CD4-positive, CD25-positive, alpha-beta regulatory T cell (primary cell): Measurements from ENCODE around the gene GNG7. TPM values are rescaled to one million over a fixed set of nuclear protein-coding genes. Genes with fewer than 3 reads are reported as not detected.

Experiments
- ATAC-seq, 2 donors: fragments of 150-1000 bp; cut with Tn5 transposase; one replicate each; pipeline ENCODE4 v1.10.0; 2021; ENCODE audit warnings: low read depth in 2 of 2, moderate number of reproducible peaks in 2 of 2, moderate library complexity in 1 of 2
- DNase-seq, 3 donors: peaks; one replicate each; pipeline versions ENCODE4 v3.0.0 to v3.0.0-alpha.2; 2012 to 2022; ENCODE audit warnings: mixed read lengths in 1 of 3
- H3K27ac ChIP-seq: one replicate; pipeline ENCODE4 v1.7.0; 2013; ENCODE audit warnings: mild to moderate bottlenecking, low read length; ENCODE audit not compliant: insufficient read depth, poor library complexity, severe bottlenecking
- H3K27me3 ChIP-seq: one replicate; pipeline ENCODE4 v1.7.0; 2013; ENCODE audit warnings: low read length; ENCODE audit not compliant: control insufficient read depth, insufficient read depth
- H3K36me3 ChIP-seq: one replicate; pipeline ENCODE4 v1.7.0; 2013; ENCODE audit warnings: mild to moderate bottlenecking, low read length, moderate library complexity; ENCODE audit not compliant: control insufficient read depth, insufficient read depth
- H3K4me1 ChIP-seq: 2 replicates; pipeline ENCODE4 v1.7.0; 2013; ENCODE audit warnings: mild to moderate bottlenecking, low read length; ENCODE audit not compliant: insufficient read depth, control insufficient read depth, poor library complexity, severe bottlenecking
- H3K4me3 ChIP-seq: one replicate; pipeline ENCODE4 v1.7.0; 2013; ENCODE audit warnings: low read depth, mild to moderate bottlenecking, low read length, moderate library complexity
- H3K9me3 ChIP-seq, 2 experiments: 1 replicate in 1 of 2; 2 replicates in 1 of 2; pipeline ENCODE4 v1.7.0; 2013; ENCODE audit warnings: low read length in 2 of 2, mild to moderate bottlenecking in 1 of 2, moderate library complexity in 1 of 2; ENCODE audit not compliant: control insufficient read depth in 2 of 2
- H3K27ac Mint-ChIP-seq, 3 donors: one replicate each; pipeline ENCODE4 v1.8.0; 2020 to 2022; ENCODE audit warnings: mild to moderate bottlenecking in 3 of 3, mixed read lengths in 3 of 3, moderate library complexity in 2 of 3
- H3K27me3 Mint-ChIP-seq: one replicate; pipeline ENCODE4 v1.8.0; 2022; ENCODE audit warnings: mild to moderate bottlenecking, mixed read lengths
- H3K36me3 Mint-ChIP-seq: one replicate; pipeline ENCODE4 v1.8.0; 2020; ENCODE audit warnings: mixed read lengths
- H3K4me1 Mint-ChIP-seq, 4 donors: one replicate each; pipeline ENCODE4 v1.8.0; 2020 to 2022; ENCODE audit warnings: mixed read lengths in 4 of 4, mild to moderate bottlenecking in 1 of 4
- H3K4me3 Mint-ChIP-seq, 4 donors: one replicate each; pipeline ENCODE4 v1.8.0; 2020 to 2022; ENCODE audit warnings: mild to moderate bottlenecking in 4 of 4, mixed read lengths in 4 of 4, moderate library complexity in 3 of 4
- H3K9me3 Mint-ChIP-seq, 7 donors: one replicate each; pipeline ENCODE4 v1.8.0; 2020 to 2022; ENCODE audit warnings: mixed read lengths in 7 of 7, mild to moderate bottlenecking in 3 of 7, moderate library complexity in 2 of 7
- polyA plus RNA-seq, 4 donors: library from polyadenylated mRNA; unstranded; fragments of 300-500 nt; fragmentation: Illumina TruSeq; gene quantifications; one replicate each; pipeline ENCODE4 v1.2.3, GENCODE V29; 2021
- total RNA-seq: library from RNA; stranded (reverse); gene quantifications from one replicate; pipeline ENCODE4 v1.2.3, GENCODE V29; 2022

The GNG7 gene
- total and polyA plus RNA-seq, 5 donors from 2014 or later: 0.65 to 1.6 (median 1.2) TPM

DNA sequence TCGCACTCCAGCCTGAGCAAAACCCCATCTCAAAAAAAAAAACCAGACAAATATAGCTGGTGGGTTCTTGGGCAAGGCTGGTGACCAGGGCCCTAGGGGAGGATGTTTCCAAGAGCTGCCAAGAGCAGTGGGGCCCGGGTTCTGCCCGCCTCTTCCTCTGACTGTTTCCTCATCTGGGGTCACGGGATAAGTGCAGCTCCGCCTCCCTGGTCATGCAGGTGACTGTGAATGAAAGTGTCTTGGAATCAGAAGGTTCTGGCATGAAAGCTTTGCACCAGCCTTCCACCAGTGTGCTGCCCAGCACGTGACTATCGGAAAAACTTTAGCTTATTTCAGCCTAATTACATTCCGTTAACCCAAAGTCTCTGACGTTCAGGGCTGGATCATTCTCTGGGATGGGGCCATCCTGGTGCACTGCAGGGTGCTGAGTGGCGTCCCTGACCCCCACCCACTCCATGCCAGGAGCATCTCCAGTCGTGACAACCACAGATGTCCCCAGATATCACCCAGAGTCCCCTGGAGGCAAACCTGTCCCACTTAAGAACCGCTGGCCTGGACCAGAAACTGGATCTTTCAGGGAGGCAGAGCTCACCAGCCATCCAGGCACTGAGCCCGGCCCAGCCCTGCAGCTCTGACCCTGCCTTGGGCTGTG, 85.6 kb downstream of the GNG7 start:
- no peak overlapping the region for H3K27ac ChIP-seq

DNA sequence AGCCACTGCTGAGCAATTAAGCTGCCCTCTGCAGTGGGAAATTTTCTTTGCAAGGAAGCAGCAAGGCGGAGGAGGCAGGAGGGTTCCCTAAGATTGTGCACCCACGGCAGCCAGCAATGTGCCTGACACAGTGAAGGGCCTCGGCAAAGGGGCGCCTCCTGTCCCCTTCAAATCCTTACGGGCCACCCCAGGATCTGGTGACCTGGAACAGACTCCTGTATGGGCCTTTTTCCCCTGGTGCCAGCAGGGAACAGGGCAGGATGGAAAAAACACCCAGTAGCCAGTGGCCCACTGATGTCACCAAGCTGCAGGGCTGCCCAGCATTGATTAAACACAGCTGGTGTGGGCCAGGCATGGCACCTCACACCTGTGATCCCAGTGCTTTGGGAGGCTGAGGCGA, 86.7 kb downstream of the GNG7 start:
- Histone ChIP-seq H3K27me3 (no peaks in the 10 kb centered on the region), H3K9me3 (no peaks in the 10 kb centered on the region), H3K4me3 (no peak overlapping the region), H3K27ac (no peak overlapping the region), H3K4me1 (peaks cover 61% of the 10 kb centered on the region), H3K36me3 (no peaks in the 10 kb centered on the region)
- no peak overlapping the region for H3K4me3 Mint-ChIP-seq
- H3K36me3 Mint-ChIP-seq: peaks cover 3% of the 10 kb centered on the region
- peaks cover 8% of the 10 kb centered on the region for H3K27me3 Mint-ChIP-seq
- no peaks in the 10 kb centered on the region for H3K9me3 Mint-ChIP-seq
- DNase-seq (no peak), ATAC-seq (no peak)
- H3K4me1 Mint-ChIP-seq: peaks cover 11 to 59% (median 40%) of the 10 kb centered on the region in 4 donors
- peak overlapping the region in 1 of 3 donors; percentile 66 for H3K27ac Mint-ChIP-seq

More for the DNA sequence above, 85.6 kb downstream of the GNG7 start:
- Histone ChIP-seq H3K36me3 (no peaks in the 10 kb centered on the region), H3K4me3 (no peak overlapping the region), H3K27me3 (no peaks in the 10 kb centered on the region), H3K9me3 (no peaks in the 10 kb centered on the region), H3K4me1 (peaks cover 64% of the 10 kb centered on the region)
- Mint-ChIP-seq H3K36me3 (peaks cover 3% of the 10 kb centered on the region), H3K27ac (no peak overlapping the region), H3K4me1 (peaks cover 11 to 66% (median 48%) of the 10 kb centered on the region in 4 donors), H3K4me3 (peak overlapping the region; percentile 19 to 50 (median 39)), H3K9me3 (peaks cover 0 to 1% (median 0%) of the 10 kb centered on the region in 7 donors), H3K27me3 (peaks cover 8% of the 10 kb centered on the region)
- no peak for ATAC-seq
- DNase-seq: peak in 1 of 3 donors; percentile 39

DNA sequence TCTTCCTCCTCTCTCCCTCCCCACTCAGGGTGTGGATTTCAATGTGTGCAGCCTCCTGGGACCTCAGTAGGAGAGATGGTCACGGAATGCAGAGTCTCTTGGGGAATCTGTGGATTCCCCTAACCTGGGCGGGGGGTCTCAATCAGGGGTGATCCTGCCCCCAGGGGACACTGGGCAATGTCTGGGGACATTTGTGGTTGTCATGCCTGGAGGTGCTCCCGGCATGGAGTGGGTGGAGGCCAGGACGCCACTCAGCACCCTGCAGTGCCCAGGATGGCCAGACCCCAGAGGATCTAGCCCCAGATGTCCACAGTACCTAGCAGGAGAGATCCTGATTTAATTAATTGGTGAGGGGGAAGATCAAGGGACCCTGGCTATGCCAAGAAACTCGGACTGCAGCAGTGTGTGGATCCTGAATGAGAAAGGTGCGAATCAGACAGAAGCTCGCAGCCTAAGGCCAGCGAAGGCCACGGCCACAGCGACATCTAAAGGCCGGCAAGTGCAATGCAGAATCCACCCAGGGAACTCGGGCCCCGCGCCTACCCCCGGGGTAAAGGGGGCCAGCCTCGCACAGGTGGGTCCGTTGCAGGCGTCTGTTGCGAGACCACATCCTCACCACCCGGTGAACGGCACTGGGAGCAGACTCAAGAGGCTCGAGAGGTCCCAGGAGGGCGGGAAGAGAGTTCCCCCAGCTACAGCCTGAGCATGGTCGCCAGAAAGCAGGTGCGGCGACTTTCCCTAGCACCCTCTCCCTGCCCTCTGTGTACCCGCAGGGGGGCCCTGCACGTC, 88.8 kb downstream of the GNG7 start:
- Mint-ChIP-seq H3K36me3 (no peaks in the 10 kb centered on the region), H3K27ac (peak overlapping the region in 1 of 3 donors; percentile 20), H3K4me3 (peak overlapping the region in 3 of 4 donors; percentile 21 to 75 (median 29)), H3K4me1 (peaks cover 2 to 48% (median 23%) of the 10 kb centered on the region in 4 donors), H3K9me3 (no peaks in the 10 kb centered on the region), H3K27me3 (peaks cover 8% of the 10 kb centered on the region)
- H3K27ac ChIP-seq: no peak overlapping the region
- H3K4me3 ChIP-seq: no peak overlapping the region
- DNase-seq (peak; percentile 36 to 62 (median 54)), ATAC-seq (peak; percentile 43 to 46)
- no peaks in the 10 kb centered on the region for H3K27me3 ChIP-seq
- no peaks in the 10 kb centered on the region for H3K36me3 ChIP-seq
- H3K9me3 ChIP-seq: no peaks in the 10 kb centered on the region
- H3K4me1 ChIP-seq: peaks cover 41% of the 10 kb centered on the region

DNA sequence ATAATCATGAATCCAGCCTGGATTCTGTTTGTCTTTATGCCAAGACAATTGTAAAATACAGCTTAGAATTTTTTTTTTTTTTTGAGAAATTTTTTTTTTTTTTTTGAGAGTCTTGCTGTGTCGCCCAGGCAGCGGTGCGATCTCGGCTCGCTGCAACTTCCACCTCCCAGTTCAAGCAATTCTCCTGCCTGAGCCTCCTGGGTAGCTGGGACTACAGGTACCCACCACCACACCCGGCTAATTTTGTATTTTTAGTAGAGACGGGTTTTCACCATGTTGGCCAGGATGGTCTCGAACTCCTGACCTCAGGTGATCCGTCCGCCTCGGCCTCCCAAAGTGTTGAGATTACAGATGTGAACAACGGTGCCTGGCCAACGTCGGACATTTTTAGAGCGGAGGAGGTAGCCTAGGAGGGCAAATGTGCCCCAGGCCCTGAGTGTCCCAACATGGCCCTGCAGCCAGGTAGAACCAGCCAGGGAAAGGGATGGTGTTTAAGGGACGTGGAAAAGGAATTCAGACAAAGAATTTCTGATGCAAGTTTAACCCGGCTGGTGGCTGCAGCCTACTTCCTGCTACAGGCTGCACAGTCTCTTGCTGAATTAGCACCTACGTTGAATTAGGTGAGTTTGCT, 89.8 kb downstream of the GNG7 start:
- H3K36me3 ChIP-seq: no peaks in the 10 kb centered on the region
- no peak for ATAC-seq
- peaks cover 4 to 47% (median 18%) of the 10 kb centered on the region in 4 donors for H3K4me1 Mint-ChIP-seq
- no peaks in the 10 kb centered on the region for H3K9me3 ChIP-seq
- no peaks in the 10 kb centered on the region for H3K27me3 ChIP-seq
- H3K4me1 ChIP-seq: peaks cover 42% of the 10 kb centered on the region
- no peaks in the 10 kb centered on the region for H3K9me3 Mint-ChIP-seq
- DNase-seq: no peak
- no peak overlapping the region for H3K4me3 ChIP-seq
- peak overlapping the region in 1 of 4 donors; percentile 58 for H3K4me3 Mint-ChIP-seq
- no peak overlapping the region for H3K27ac ChIP-seq
- peak overlapping the region in 1 of 3 donors; percentile 67 for H3K27ac Mint-ChIP-seq
- peaks cover 11% of the 10 kb centered on the region for H3K27me3 Mint-ChIP-seq
- no peaks in the 10 kb centered on the region for H3K36me3 Mint-ChIP-seq

DNA sequence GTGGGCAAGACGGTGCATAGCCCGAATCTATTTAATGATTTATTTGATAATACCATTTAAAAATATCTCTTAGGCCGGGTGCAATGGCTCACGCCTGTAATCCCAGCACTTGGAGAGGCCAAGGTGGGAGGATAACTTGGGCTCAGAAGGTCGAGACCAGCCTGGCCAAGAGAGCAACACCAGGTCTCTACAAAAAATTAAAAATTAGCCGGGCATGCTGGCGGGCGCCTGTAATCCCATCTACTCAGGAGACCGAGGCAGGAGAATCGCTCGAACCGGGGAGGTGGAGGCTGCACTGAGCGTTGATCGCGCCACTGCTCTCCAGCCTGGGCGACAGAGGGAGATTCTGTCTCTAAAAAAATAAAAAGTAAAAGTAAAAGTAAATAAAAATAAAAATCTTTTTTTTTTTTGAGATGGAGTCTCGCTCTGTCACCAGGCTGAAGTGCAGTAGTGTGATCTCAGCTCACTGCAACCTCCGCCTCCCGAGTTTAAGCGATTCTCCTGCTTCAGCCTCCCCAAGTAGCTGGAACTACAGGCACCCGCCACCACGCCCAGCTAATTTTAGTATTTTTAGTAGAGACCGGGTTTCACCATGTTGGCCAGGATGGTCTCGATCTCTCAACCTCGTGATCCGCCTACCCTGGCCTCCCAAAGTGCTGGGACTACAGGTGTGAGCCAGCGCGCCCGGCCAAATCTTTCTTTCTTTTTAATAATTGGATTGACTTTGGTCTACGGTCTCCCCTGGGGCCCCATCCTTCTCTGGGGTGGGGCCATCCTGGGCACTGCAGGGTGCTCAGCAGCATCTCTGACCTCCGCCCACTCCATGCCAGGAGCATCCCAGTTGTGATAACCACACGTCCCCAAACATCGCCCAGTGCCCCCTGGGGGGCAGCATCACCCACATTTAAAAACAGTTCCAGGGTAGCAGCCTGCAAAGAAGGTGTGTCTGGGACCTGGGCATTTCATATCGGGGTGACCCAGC, 90.7 kb downstream of the GNG7 start:
- Mint-ChIP-seq H3K36me3 (no peaks in the 10 kb centered on the region), H3K4me3 (peak overlapping the region in 3 of 4 donors; percentile 43 to 75 (median 71)), H3K27me3 (peaks cover 12% of the 10 kb centered on the region), H3K9me3 (no peaks in the 10 kb centered on the region), H3K4me1 (peaks cover 2 to 41% (median 16%) of the 10 kb centered on the region in 4 donors), H3K27ac (no peak overlapping the region)
- Histone ChIP-seq H3K27me3 (no peaks in the 10 kb centered on the region), H3K27ac (no peak overlapping the region), H3K4me1 (peaks cover 37% of the 10 kb centered on the region), H3K9me3 (no peaks in the 10 kb centered on the region), H3K36me3 (no peaks in the 10 kb centered on the region), H3K4me3 (no peak overlapping the region)
- ATAC-seq: no peak
- DNase-seq: no peak

DNA sequence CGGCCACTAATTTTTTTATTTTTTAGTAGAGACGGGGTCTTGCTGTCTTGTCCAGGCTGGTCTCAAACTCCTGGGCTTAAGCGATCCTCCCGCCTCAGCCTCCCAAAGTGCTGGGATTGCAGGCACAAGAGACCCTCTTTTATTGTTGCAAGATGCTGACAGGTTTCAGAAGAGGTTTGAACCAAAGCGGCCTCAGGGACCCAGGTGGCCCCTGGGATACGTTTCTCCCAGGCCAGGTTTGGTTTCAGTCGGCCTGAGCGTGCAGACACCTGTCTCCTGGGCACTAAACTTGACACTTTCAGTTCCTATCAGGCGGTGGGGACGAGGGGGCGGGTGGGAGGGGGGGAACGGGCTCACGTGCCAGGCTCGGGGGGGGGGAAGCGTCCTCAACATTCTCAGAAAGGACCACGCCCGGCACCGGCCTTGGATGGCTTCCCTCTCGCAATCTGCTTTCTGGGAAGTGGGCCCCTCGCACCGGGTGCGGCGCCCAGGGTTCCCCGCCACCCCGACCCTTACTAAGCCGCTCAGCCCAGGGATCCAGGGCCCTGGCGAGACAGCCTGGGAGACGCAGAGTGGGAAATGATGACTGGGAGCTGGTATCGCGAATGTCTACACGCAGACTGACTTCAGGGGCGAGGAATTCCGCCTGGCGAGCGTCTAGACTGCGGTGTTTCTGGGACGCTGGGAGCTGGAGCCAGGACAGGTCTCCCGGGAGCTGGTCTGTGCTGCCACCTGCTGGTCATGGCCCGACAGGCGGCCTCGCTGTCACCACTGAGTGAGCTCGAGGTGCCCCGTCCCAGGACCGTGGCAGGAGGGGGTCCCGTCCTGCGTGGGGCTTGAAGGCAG, 91.6 kb downstream of the GNG7 start:
- Mint-ChIP-seq H3K36me3 (no peaks in the 10 kb centered on the region), H3K4me1 (peaks cover 2 to 39% (median 14%) of the 10 kb centered on the region in 4 donors), H3K27me3 (peaks cover 15% of the 10 kb centered on the region), H3K9me3 (no peaks in the 10 kb centered on the region), H3K4me3 (peak overlapping the region; percentile 75 to 88 (median 84)), H3K27ac (peak overlapping the region in 1 of 3 donors; percentile 65)
- Histone ChIP-seq H3K27ac (no peak overlapping the region), H3K9me3 (no peaks in the 10 kb centered on the region), H3K36me3 (no peaks in the 10 kb centered on the region), H3K4me1 (peaks cover 33% of the 10 kb centered on the region), H3K4me3 (peak overlapping the region; percentile 64), H3K27me3 (no peaks in the 10 kb centered on the region)
- peak; percentile 78 to 79 (median 79) for DNase-seq
- ATAC-seq: peak; percentile 68 to 80
